Stimulated activated CD8-positive, alpha-beta memory T cell treated with anti-CD3 and anti-CD28 coated beads, Interleukin-7, amount 100 ng/mL, for 1 hour (primary cell): ENCODE data around the gene BRMS1L.
"Not testable (repeated sequence)": the region's sequence is repeated elsewhere in the genome, so short reads cannot be mapped to it uniquely, and the experiment has no call there.

ENCODE experiments used
- DNase-seq, 2 donors: peaks; one replicate each; pipeline ENCODE4 v3.0.0-alpha.2; 2020; ENCODE audit warnings: low read depth in 2 of 2

BRMS1L gene

DNA sequence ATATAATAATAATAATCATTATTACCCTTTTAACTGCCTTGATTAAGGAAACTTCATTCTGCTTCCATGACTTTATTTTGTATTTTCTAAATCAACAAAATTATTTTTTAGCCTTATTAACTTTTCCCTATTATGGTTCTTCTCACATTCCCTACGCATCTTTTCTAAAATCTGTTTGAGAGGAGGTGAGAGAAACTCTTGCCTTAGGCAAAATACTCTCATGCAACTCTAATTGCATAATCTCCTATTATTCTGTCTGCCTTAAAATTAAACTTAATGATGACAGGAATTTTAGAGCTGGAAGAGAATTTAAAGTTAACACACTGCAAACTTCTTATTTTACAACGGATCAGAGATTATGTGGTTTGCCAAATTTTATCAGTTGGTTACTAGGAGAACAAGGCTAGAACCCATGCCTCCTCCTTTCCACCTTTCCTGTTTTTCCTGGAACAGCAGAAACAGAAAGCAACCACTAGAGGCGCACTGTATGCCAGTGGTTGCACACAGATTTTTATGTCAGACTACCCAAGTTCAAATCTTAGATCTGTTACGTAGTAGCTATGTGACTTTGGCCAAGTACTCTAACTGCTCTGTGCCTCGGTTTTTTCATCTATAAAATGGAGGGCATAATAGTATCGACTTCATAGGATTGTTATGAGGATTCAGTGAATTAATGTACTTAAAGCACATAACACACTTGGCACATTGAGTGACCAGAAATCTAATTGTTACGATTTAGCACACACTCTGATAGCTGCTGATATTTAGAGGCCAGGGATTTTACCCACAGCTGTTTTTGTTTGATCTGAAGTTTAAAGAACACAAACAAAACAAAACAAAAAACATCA lies 4.3 kb upstream of the BRMS1L start:
- DNase-seq = no peak

DNA sequence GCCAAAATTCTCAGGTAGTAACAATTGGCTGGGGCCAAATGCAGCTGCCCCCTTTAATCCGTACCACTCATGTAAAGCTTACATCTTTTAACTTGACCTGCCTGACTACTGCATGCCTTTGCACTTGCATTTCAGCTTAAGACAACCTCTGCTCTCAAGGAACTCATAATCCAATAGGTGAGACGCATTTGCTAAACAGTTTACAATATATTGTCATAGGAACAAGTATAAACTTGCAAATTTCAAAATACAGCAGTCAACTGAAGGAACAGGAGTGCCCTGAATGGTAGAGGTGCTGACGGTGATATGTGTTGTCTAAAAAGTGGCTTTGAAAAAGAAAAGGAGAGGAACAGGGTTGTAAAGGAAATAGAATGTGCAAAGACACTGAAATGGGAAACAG lies 3.6 kb upstream of the BRMS1L start:
- no peak for DNase-seq

DNA sequence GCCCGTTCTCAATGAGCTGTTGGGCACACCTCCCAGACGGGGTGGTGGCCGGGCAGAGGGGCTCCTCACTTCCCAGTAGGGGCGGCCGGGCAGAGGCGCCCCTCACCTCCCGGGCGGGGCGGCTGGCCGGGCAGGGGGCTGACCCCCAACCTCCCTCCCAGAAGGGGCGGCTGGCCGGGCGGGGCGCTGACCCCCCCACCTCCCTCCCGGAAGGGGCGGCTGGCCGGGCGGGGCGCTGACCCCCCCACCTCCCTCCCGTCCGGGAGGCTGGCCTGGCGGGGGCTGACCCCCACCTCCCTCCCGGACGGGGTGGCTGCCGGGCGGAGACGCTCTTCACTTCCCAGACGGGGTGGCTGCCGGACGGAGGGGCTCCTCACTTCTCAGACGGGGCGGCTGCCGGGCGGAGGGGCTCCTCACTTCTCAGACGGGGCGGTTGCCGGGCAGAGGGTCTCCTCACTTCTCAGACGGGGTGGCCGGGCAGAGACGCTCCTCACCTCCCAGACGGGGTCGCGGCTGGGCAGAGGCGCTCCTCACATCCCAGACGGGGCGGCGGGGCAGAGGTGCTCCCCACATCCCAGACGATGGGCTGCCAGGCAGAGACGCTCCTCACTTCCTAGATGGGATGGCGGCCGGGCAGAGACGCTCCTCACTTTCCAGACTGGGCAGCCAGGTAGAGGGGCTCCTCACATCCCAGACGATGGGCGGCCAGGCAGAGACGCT lies 1.5 kb upstream of the BRMS1L start:
- DNase-seq = not testable (repeated sequence)

DNA sequence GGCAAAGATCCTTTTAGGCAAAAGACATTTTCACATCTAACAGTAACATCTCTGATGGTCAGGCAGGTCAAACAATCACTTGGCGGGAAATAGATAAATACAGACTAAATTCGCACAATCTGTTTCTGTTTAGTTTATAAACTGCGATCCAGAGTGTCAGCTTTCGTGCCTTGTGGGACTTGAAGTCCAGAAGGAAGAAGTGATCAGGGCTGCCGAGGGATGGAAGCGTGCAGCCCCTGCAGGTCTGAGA lies 245 bp upstream of the BRMS1L start:
- DNase-seq = no peak

DNA sequence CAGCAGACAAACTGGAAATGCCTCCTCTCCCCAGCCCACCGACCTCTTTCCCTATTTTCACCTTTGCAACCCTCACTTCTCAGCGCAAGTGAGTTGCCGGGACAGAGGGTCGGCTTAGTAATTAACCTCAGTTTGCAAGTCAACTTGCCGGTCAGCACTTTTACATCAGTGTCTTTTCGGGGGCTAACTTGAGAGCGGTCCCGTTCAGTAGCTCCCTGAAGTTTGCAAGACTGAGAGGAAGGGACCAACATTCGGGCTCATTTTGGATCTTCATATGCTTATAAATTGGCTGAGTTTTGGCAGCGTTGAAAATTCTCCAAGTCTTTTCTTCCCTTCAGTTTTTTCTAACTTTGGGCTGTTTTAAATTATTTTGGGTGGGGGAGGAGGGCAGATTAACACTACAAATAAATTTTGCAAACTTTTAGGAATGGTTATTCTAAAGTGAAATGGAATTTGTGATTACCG lies 846 bp downstream of the BRMS1L start:
- no peak for DNase-seq

DNA sequence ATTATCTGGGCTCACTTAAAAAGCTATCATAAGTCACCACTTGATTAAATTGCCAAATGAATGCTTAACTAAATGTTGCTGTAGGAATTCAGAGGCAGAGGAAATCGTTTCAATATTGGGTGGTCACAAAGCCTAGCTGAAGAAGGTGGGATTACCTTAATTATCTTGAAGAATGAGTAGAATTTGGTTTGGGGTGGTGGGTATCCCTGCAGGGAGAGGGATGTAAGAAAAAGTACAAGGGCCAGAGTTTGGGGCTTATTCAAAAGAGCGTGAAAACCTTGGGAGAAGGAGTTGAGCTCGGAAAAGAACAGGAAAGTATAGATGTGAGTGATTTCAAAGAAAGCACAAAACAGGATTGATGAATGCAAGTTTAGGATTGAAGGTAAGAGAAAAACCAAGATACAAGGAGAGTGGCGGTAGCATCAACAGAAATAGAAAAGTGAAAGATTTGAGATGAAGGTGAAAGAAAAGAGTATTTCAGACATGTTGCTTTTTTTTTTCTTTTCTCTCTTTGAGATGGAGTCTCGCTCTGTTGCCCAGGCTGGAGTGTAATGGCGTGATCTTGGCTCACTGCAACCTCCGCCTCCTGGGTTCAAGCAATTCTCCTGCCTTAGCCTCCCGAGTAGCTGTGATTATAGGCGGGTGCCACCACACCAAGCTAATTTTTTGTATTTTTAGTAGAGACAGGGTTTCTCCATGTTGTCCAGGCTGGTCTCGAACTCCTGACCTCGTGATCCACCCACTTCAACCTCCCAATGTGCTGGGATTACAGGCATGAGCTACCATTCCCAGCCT lies 1.7 kb downstream of the BRMS1L start:
- no peak for DNase-seq

DNA sequence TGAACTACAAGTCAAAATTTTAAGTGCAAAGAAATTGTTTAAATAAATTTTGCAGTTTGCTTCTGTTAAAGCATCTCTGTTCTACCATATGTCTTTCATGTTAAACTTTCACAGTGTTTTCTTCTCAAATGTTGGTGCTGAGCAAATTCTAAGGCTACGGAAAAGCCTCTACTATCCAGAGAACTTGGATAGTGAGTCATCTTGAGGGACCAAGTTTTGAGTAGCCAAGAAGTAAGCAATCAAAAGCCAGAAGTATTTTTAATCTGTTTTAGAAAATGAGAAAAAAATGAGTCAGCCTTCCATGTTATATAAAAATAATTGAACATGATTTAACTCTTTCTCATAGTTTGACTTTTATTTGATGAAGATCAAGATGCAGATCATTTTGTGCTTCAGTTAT lies 3.3 kb downstream of the BRMS1L start:
- no peak for DNase-seq

DNA sequence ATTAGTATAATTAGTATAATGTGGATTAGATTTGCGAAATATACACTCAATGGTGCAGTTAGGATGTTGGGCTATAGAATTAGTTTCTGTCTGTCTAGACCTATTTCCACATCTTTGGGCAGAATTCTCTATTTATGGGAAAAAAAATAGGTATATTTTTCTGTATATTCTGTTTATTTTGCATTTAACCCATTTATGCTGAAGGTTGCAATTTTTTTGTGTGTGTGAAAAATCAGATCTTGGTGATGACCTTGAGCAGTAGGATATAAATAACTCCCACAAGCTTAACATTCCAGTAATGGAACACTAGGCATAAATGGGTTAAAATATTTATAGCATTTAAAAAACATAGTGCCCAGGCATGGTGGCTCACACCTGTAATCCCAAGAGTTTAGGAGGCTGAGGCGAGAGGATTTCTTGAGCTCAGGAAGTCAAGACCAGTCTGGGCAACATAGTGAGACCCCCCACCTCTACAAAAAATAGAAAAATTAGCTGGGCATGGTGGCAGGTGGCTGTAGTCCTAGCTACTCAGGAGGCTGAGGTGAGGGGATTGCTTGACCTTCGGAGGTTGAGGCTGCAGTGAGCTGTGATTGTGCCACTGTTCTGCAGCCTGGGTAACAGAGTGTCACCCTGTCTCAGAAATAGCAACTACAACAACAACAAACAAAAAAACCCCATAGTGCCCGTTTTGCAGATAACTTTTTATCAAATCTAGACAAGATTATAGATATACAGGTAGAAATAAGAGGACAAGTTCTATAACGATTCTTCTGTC lies 9.3 kb downstream of the BRMS1L start:
- DNase-seq = no peak

DNA sequence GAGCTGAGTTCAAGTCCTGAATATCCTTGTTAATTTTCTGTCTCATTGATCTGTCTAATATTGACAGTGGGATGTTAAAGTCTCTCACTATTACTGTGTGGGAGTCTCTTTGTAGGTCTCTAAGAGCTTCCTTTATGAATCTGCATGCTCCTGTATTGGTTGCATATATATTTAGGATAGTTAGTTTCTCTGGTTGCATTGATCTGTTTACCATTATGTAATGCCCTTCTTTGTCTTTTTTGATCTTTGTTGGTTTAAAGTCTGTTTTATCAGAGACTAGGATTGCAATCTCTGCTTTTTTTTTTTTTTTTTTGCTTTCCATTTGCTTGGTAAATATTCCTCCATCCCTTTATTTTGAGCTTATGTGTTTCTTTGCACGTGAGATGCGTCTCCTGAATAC lies 15.6 kb downstream of the BRMS1L start:
- DNase-seq = not testable (repeated sequence)

DNA sequence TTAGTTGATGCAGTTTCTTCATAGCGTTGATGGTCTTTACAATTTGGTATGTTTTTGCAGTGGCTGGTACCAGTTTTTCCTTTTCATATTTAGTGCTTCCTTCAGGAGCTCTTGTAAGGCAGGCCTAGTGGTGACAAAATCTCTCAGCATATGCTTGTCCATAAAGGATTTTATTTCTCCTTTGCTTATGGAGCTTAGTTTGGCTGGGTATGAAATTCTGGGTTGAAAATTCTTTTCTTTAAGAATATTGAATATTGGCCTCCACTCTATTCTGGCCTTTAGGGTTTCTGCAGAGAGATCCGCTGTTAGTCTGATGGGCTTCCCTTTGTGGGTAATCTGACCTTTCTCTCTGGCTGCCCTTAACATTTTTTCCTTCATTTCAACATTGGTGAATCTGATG lies 16.1 kb downstream of the BRMS1L start:
- not testable (repeated sequence) for DNase-seq

DNA sequence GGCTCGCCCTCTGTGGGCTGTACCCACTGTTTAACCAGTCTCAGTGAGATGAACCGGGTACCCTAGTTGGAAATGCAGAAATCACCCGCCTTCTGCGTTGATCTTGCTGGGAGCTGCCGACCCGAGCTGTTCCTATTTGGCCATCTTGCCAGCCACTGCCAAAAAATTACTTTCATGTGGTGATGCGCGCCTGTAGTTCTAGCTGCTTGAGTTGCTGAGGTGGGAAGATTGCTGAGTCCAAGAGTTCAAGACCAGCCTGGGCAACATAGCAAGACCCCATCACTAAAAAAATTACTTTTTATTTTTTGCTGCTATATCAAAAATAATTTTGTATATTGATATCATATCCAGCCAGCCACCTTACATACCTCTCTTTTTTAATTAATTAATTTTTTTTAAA lies 18.4 kb downstream of the BRMS1L start:
- DNase-seq = no peak

DNA sequence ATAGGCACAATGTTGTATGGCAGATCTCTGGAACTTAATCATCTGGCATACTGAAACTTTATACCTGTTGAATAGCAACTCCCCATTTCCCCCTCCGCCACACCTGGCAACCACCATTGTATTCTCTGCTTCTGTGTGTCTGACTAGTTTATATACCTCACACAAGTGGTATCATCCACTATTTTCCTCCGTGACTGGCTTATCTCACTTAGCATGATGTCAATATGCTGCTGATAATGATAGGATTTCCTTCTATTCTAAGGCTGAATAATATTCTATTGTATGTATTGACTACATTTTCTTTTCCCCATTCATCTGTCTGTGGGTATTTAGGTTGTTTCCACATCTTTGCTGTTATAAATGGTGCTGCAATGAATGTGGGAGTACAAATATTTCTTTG lies 21.5 kb downstream of the BRMS1L start:
- no peak for DNase-seq

DNA sequence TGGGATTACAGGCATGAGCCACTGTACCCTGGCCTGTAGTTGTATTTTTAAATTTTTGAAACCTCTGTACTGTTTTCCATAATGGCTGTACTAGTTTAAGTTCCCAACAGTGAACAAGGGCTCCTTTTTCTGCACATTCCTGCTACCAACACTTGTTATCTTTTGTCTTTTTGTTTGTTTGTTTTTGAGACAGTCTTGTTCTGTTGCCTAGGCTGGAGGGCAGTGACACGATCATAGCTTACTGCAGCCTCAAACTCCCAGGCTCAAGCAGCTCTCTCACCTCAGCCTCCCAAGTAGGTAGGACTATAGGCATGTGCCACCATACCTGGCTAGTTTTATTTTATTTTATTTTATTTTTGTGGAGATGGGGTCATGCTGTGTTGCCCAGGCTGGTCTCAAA lies 23.0 kb downstream of the BRMS1L start:
- no peak for DNase-seq

DNA sequence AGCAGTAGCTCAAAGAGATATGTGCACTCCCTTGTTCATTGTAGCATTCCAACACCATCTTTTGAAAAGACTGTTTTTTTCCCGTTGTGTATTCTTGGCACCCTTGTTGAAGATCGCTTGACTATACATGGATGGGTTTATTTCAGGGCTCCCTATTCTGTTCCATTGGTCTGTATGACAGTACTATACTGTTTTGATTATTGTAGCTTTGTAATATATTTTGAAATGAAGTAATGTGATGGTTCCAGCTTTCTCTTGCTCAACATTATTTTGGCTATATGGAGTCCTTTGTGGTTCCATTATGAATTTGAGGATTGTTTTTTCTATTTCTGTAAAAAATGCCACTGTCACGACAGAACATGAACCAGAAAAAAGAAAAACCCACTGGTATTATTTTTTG lies 25.7 kb downstream of the BRMS1L start:
- DNase-seq = no peak

DNA sequence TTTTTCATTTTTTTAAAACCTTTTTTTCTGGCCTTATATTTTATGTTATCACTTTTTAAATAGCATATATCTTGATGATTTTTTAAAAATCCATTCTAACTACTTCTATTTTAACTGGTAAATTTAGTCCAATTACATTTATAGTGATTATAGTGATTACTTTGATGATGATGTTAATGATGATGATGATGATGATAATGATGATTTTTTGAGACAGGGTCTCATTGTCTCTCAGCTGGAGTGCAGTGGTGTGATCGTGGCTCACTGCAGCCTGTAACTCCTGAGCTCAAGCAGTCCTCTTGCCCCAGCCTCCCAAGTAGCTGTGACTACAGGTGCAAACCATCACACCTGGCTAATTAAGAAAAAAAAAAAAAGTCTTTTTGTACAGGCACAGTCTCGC lies 27.1 kb downstream of the BRMS1L start:
- no peak for DNase-seq

DNA sequence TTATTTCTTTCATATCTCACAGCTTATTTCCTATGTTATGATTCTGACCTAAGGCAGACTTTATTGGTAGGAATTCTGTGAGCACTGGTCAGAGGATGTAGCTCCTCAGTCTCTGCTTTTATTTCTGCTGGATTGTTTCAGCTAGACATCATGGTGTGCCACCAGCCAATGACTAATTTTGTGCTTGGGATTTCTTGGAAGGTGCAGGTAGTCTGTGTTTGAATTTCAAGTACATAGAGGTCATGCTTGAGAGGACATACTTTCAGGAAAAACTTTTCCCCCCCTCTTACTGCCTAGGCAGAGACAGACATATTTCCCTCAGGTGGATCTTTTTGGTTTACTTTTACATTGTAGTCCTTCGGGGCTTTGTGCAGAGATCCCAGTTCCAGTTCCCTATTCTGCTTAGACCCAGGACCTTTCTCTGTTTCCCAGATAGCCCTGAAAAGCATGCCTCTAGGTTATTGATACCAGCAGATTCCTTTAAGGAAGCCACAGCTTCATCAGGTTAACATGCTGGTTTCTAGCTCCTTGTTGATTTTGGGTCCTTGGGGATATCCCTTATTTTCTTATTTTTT lies 28.6 kb downstream of the BRMS1L start:
- no peak for DNase-seq

DNA sequence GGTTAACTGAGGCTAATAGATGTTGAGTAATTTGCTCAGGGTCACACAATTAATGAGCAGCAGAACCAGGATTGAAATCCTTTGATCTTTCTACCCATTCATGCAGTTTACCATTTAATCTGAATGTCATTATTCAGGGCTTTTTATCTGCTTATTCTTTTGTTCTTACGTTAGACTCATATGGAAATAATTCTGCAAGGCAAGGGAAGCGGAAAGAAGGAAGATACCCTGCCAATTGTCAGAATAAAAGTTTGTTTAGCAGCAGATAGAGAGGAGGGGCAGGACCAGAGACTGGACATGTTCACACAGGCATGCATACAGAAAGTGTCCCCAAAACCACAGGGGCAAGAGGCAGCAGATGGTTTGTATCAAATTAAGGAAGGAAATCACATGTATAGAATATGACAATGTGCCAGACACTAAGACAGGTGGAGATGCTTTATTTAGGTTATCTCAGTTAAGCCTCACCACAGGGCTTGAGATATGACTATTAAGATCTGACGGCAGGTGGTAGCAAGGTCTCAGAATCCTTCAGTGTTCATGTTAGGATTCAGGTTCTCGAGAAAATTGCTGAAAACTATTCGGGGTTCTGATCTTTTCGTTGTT lies 29.8 kb downstream of the BRMS1L start:
- DNase-seq = no peak

DNA sequence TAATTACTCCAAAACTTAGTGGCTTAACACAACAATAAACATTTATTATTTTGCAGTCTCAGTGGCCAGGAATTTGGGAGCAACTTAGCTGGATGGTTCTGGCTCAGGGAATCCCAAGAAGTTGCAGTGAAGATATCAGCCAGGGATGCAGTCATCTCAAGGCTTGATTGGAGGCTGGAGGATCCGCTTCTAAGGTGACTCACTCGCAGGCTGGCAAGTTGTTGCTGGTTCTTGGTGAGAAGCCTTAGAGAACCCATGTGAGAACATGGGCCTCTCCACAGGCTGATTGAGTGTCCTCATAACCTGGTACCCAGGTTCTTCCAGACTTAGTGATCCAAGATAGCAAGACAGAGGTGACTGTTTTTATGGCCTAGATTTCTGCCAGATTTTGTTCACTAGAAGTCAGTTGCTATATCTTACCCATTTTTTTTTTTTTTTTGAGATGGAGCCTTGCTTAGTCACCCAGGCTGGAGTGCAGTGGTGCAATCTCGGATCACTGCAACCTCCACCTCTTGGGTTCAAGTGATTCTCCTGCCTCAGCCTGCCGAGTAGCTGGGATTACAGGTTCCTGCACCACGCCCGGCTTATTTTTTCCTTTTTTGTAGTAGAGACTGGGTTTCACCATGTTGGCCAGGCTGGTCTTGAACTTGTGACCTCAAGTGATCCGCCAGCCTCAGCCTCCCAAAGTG lies 32.5 kb downstream of the BRMS1L start:
- no peak for DNase-seq

DNA sequence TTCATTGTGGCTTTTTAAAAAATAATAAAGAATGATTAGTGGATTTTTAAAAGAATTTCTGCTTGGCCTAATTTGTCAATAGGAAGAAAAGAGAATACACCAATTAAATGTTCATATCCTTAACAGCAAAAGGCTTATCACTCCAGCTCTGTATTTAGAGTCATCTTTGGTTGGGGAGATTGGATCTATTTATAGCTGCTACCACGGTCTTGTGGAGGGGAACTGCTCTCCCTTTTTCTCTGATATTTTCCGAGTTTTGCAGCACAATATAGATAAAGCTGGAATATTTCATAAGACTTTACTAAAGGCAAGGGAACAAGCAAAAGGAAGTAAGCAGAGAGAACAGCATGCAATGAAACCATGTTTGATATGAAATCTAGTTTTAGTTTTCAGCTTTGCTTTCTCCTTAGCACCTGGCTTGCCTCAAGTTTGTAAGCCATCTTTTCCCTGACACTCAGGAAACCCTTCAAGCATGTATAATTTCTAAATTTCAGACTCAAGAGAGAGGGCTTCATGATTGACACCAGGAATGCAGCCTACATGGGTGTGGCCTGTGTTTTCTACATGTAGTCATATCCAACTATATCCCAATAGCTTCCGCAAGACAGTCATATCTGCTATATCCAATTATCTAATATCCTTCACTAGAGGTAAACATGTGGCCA lies 35.2 kb downstream of the BRMS1L start:
- DNase-seq = no peak
